Activated CD8-positive, alpha-beta T cell treated with anti-CD3 and anti-CD28 coated beads for 36 hours (primary cell): ENCODE data around the gene ART5. TPM values are rescaled to one million over a fixed set of nuclear protein-coding genes. Genes with fewer than 3 reads are reported as not detected.
"Not testable (repeated sequence)": the region's sequence is repeated elsewhere in the genome, so short reads cannot be mapped to it uniquely, and the experiment has no call there.

Source experiments
- ATAC-seq: fragments of 200-7000 bp; cut with Tn5 transposase; one replicate; pipeline ENCODE4 v1.10.0; 2021; ENCODE audit warnings: mild to moderate bottlenecking, moderate library complexity
- CTCF ChIA-PET: fragments of 350-600 bp; sonication (Branson Sonifier 250); formaldehyde crosslinking; loops from one replicate; lab custom pipeline; 2021; ENCODE audit warnings: antibody characterized with exemption; lab: Charles Lee
- POLR2A ChIA-PET: fragments of 350-600 bp; sonication (Branson Sonifier 250); formaldehyde crosslinking; loops from one replicate; lab custom pipeline; 2021; ENCODE audit warnings: antibody characterized with exemption; lab: Charles Lee
- DNase-seq: peaks from one replicate; pipeline ENCODE4 v3.0.0-alpha.2; 2020
- H3K27ac Mint-ChIP-seq: one replicate; pipeline ENCODE4 v1.8.0; 2021; ENCODE audit warnings: mild to moderate bottlenecking, mixed read lengths
- H3K27me3 Mint-ChIP-seq: one replicate; pipeline ENCODE4 v1.8.0; 2021; ENCODE audit warnings: mixed read lengths
- H3K36me3 Mint-ChIP-seq: one replicate; pipeline ENCODE4 v1.8.0; 2021; ENCODE audit warnings: low read depth, mixed read lengths
- H3K4me1 Mint-ChIP-seq: one replicate; pipeline ENCODE4 v1.8.0; 2021; ENCODE audit warnings: low read depth, mixed read lengths
- H3K4me3 Mint-ChIP-seq: one replicate; pipeline ENCODE4 v1.8.0; 2021; ENCODE audit warnings: mild to moderate bottlenecking, moderate library complexity, mixed read lengths
- H3K9me3 Mint-ChIP-seq: one replicate; pipeline ENCODE4 v1.8.0; 2021; ENCODE audit warnings: mixed read lengths
- CTCF ChIP-seq: fragments of 200-600 bp; IDR thresholded peaks from one replicate; pipeline ENCODE4 v1.8.0; 2022; ENCODE audit warnings: antibody characterized with exemption, mild to moderate bottlenecking
- intact Hi-C: fragments of 100-400 bp; cut with micrococcal nuclease; formaldehyde crosslinking; loops from one replicate; pipeline ENCODE4 v1.10.0; 2022
- total RNA-seq, 2 experiments: library from RNA; stranded (reverse); gene quantifications; one replicate each; pipeline ENCODE4 v1.2.3, GENCODE V29; 2021

The ART5 gene
- total RNA-seq, 2 experiments from 2014 or later: not detected

DNA sequence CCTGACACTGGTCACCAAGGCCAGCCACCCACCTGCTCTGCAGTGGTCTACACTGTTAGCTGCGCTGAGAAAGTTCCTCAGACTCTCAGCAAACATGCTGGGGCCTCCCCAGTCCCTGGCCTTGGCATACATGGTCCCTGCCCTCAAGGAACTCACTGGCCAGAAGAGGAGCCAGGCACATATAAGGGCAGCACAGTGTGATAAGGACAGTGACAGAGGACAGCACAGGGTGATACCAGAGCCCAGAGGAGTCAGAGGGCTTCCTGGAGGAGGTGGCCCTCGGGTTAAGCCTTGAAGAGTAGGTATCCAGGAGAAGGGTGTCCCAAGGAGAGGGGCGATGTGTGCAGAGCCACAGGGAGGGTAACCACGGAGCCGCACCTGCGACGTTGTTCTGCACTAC lies 3.8 kb upstream of the ART5 start:
- DNase-seq: no peak
- H3K27me3 Mint-ChIP-seq: peaks cover 51% of the 10 kb centered on the region

GRCh38 chr11:3644817-3645235 lies 3.0 kb upstream of the ART5 start, which contains the start of gene ART1:
Gene ART1 (plus strand): TSS chr11:3645128. CDS start chr11:3659214, 14,086 bp downstream.
- intact Hi-C loops: no loop called here

More for the DNA sequence above, 3.8 kb upstream of the ART5 start:
- Mint-ChIP-seq H3K9me3 (no peaks in the 10 kb centered on the region), H3K4me3 (no peak overlapping the region), H3K36me3 (no peaks in the 10 kb centered on the region), H3K27ac (no peak overlapping the region), H3K4me1 (peaks cover 9% of the 10 kb centered on the region)
- ChIA-PET CTCF (no interaction called here), POLR2A (no interaction called here)
- no peak for TF ChIP-seq CTCF
- ATAC-seq: no peak
- intact Hi-C loops: no loop called here

GRCh38 chr11:3643102-3643546 lies 1.3 kb upstream of the ART5 start:
- intact Hi-C loops, H3K9me3 Mint-ChIP-seq, H3K36me3 Mint-ChIP-seq, H3K4me3 Mint-ChIP-seq, CTCF ChIA-PET, ATAC-seq, H3K4me1 Mint-ChIP-seq, H3K27ac Mint-ChIP-seq, DNase-seq: not testable (repeated sequence)
- POLR2A ChIA-PET: interaction anchor here (1.7 kb wide), 1 partner anchor 18 kb away, joined by 5 read pairs; no protein-coding TSS in a partner anchor
- H3K27me3 Mint-ChIP-seq: peaks cover 43% of the 10 kb centered on the region

More at GRCh38 chr11:3644817-3645235, 3.0 kb upstream of the ART5 start, which contains the start of gene ART1:
- peak; percentile 17 for ATAC-seq
- no peak for TF ChIP-seq CTCF
- ChIA-PET POLR2A (no interaction called here), CTCF (no interaction called here)
- Mint-ChIP-seq H3K9me3 (no peaks in the 10 kb centered on the region), H3K27ac (no peak within 1 kb of the TSS), H3K4me3 (no peak within 1 kb of the TSS), H3K36me3 (no peaks in the 10 kb centered on the region), H3K4me1 (peaks cover 9% of the 10 kb centered on the region), H3K27me3 (peaks cover 51% of the 10 kb centered on the region)
- no peak for DNase-seq

DNA sequence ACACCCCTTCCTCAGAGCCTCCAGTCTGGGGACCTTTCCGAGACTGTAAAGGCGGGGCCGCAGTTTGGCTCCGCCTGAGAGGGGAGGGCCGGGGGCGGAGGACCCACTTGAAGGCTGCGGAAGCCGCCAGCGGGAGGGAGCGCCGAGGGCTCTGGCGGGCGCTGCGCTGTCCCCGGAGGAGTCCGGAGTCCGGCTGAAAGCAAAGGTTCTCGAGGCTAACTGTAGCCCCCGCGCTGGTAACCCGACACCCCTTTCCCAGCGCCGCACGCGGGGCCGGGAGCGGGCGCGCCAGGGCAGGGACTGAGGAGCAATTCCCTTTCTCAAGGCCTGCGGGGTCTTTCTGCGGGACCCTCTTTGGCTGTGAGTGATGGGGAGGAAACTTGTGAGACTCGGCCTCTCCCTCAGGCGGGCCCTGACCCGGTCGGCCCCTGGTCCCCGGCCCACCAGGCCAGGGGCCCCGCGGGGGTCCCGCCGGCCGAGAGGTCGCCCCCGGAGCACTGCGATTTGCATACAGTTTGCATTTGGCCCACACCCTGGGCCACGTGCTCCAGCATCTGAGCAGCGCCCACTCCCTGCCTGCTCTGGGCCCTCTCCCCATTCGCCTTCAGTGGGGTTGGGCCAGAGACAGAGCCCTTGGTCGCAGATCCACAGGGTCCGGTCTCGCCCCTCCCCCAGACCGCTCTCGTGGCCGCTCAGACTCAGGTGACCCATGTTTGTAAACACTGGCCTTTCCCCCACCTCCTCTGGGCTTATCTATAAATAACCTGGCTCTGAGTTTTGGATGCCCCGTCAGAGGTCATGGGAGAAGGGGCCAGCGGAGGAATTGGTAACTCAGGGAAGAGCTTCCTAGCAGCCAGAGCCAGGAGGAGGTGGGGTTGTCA lies 519 bp upstream of the ART5 start:
- no peaks in the 10 kb centered on the region for H3K36me3 Mint-ChIP-seq
- POLR2A ChIA-PET: interaction anchor here (1.7 kb wide), 1 partner anchor 17 kb away, joined by 5 read pairs; no protein-coding TSS in a partner anchor
- intact Hi-C loops: no loop called here
- H3K4me3 Mint-ChIP-seq: peak overlapping the region; percentile 44
- H3K4me1 Mint-ChIP-seq: peaks cover 9% of the 10 kb centered on the region
- CTCF ChIA-PET: no interaction called here
- H3K27me3 Mint-ChIP-seq: peaks cover 43% of the 10 kb centered on the region
- ATAC-seq: peak; percentile 89
- H3K9me3 Mint-ChIP-seq: no peaks in the 10 kb centered on the region
- DNase-seq: peak; percentile 52
- TF ChIP-seq CTCF: no peak
- no peak overlapping the region for H3K27ac Mint-ChIP-seq

GRCh38 chr11:3641191-3641590 lies 601 bp downstream of the ART5 start:
- ChIA-PET CTCF (no interaction called here), POLR2A (no interaction called here)
- Mint-ChIP-seq H3K36me3 (no peaks in the 10 kb centered on the region), H3K27me3 (peaks cover 40% of the 10 kb centered on the region), H3K4me1 (peaks cover 9% of the 10 kb centered on the region), H3K27ac (no peak overlapping the region), H3K4me3 (peak overlapping the region; percentile 35), H3K9me3 (no peaks in the 10 kb centered on the region)
- intact Hi-C loops: no loop called here
- ATAC-seq: no peak
- DNase-seq: no peak
- TF ChIP-seq CTCF: no peak
